ENCODE data around the gene CD3E. TPM values are rescaled to one million over a fixed set of nuclear protein-coding genes. Genes with fewer than 3 reads are reported as not detected.

The CD3E gene
- total and polyA plus RNA-seq, 7 donors, result 0.28 to 42.3 (median 0.92) TPM; not detected in 2

- Histone ChIP-seq H3K27ac (no peak overlapping the region), H3K4me1 (no peaks in the 10 kb centered on the region), H3K9me3 (no peaks in the 10 kb centered on the region), H3K36me3 (no peaks in the 10 kb centered on the region), H3K27me3 (peaks cover 0 to 24% (median 0%) of the 10 kb centered on the region in 3 donors), H3K4me3 (no peak overlapping the region)
- TF ChIP-seq EP300 (IDR thresholded peaks at IDR 0.05) (no peak), POLR2A (IDR thresholded peaks at IDR 0.05) (no peak), POLR2AphosphoS5 (IDR thresholded peaks at IDR 0.05) (no peak), CTCF (IDR thresholded peaks at IDR 0.05) (no peak)
- no peak for DNase-seq
- 83 to 91% methylated on average over 3 of the region's 3 CpGs for WGBS, 2 donors
- intact Hi-C loops (cut with DNase I), result no loop called here
These were observed 36.7 kb downstream of the CD3E start for GRCh38 chr11:118341261-118341660.

GRCh38 chr11:118341815-118342489 lies 37.4 kb downstream of the CD3E start:
- Histone ChIP-seq H3K9me3 (no peaks in the 10 kb centered on the region), H3K4me1 (no peaks in the 10 kb centered on the region), H3K36me3 (no peaks in the 10 kb centered on the region), H3K4me3 (no peak overlapping the region), H3K27ac (no peak overlapping the region), H3K27me3 (peaks cover 0 to 24% (median 0%) of the 10 kb centered on the region in 3 donors)
- DNase-seq, result no peak
- 66 to 88% methylated on average over 5 of the region's 5 CpGs for WGBS, 2 donors
- TF ChIP-seq POLR2A (IDR thresholded peaks at IDR 0.05), result no peak
- TF ChIP-seq CTCF (IDR thresholded peaks at IDR 0.05), result no peak
- TF ChIP-seq EP300 (IDR thresholded peaks at IDR 0.05), result no peak
- TF ChIP-seq POLR2AphosphoS5 (IDR thresholded peaks at IDR 0.05), result no peak
- intact Hi-C loops (cut with DNase I), result no loop called here

- no peak for DNase-seq
- 73 to 85% methylated on average over 13 of the region's 13 CpGs for WGBS, 2 donors
- TF ChIP-seq CTCF (IDR thresholded peaks at IDR 0.05), result no peak
- TF ChIP-seq POLR2AphosphoS5 (IDR thresholded peaks at IDR 0.05), result no peak
- no peak for TF ChIP-seq EP300 (IDR thresholded peaks at IDR 0.05)
- TF ChIP-seq POLR2A (IDR thresholded peaks at IDR 0.05), result no peak
- H3K27me3 ChIP-seq, result peaks cover 0 to 24% (median 0%) of the 10 kb centered on the region in 3 donors
- H3K4me3 ChIP-seq, result no peak within 1 kb of the TSS
- H3K36me3 ChIP-seq, result no peaks in the 10 kb centered on the region
- H3K4me1 ChIP-seq, result no peaks in the 10 kb centered on the region
- intact Hi-C loops (cut with DNase I), result no loop called here
- H3K9me3 ChIP-seq, result no peaks in the 10 kb centered on the region
- H3K27ac ChIP-seq, result no peak within 1 kb of the TSS
These were observed 38.1 kb downstream of the CD3E start, which contains the start of gene CD3D for GRCh38 chr11:118342503-118343161. TSS of gene CD3D (minus strand) at chr11:118342705. CDS start at chr11:118342607, 98 bp downstream.

- Histone ChIP-seq H3K27me3 (peaks cover 0 to 23% (median 0%) of the 10 kb centered on the region in 3 donors), H3K9me3 (no peaks in the 10 kb centered on the region), H3K4me1 (no peaks in the 10 kb centered on the region), H3K4me3 (no peak overlapping the region), H3K27ac (no peak overlapping the region), H3K36me3 (no peaks in the 10 kb centered on the region)
- DNase-seq, result no peak
- intact Hi-C loops (cut with DNase I), result no loop called here
- WGBS, 2 donors, result 70 to 78% methylated on average over 9 of the region's 9 CpGs
- no peak for TF ChIP-seq CTCF (IDR thresholded peaks at IDR 0.05)
- no peak for TF ChIP-seq POLR2A (IDR thresholded peaks at IDR 0.05)
- no peak for TF ChIP-seq EP300 (IDR thresholded peaks at IDR 0.05)
- no peak for TF ChIP-seq POLR2AphosphoS5 (IDR thresholded peaks at IDR 0.05)
These were observed 38.7 kb downstream of the CD3E start for GRCh38 chr11:118343248-118343647.
